ENCODE data around the gene BCL2L12. TPM values are rescaled to one million over a fixed set of nuclear protein-coding genes. Genes with fewer than 3 reads are reported as not detected.
"Not testable (repeated sequence)": the region's sequence is repeated elsewhere in the genome, so short reads cannot be mapped to it uniquely, and the experiment has no call there.

Gene BCL2L12
- total RNA-seq, 4 donors from 2014 or later: 4.7 to 6.8 (median 5.8) TPM

GRCh38 chr19:49633273-49633672, 32.5 kb upstream of the BCL2L12 start:
- H3K27ac ChIP-seq: peak overlapping the region in 2 of 4 donors; percentile 21 to 42
- peak in 1 of 2 donors; percentile 53 for TF ChIP-seq EP300 (IDR thresholded peaks at IDR 0.05)
- peaks cover 0 to 28% (median 0%) of the 10 kb centered on the region in 3 donors for H3K36me3 ChIP-seq
- H3K27me3 ChIP-seq; DNase-seq (ENCODE audit: low spot score in 2 of 2); H3K4me3 ChIP-seq; H3K9me3 ChIP-seq: not testable (repeated sequence)
- 67 to 72% methylated on average over 6 to 9 of the region's 9 CpGs for WGBS, 2 donors
- peaks cover 0 to 64% (median 20%) of the 10 kb centered on the region in 4 donors for H3K4me1 ChIP-seq

- Histone ChIP-seq H3K4me3 (no peak overlapping the region), H3K27ac (peak overlapping the region; percentile 7 to 100 (median 78)), H3K4me1 (peaks cover 0 to 60% (median 22%) of the 10 kb centered on the region in 4 donors), H3K9me3 (no peaks in the 10 kb centered on the region), H3K27me3 (no peaks in the 10 kb centered on the region), H3K36me3 (peaks cover 0 to 24% (median 0%) of the 10 kb centered on the region in 3 donors)
- WGBS, 2 donors: 49 to 50% methylated on average over 19 to 20 of the region's 24 CpGs
- TF ChIP-seq EP300 (IDR thresholded peaks at IDR 0.05): no peak
- no peak for TF ChIP-seq POLR2A (IDR thresholded peaks at IDR 0.05)
- TF ChIP-seq CTCF (IDR thresholded peaks at IDR 0.05): no peak
- DNase-seq (ENCODE audit: low spot score in 2 of 2): no peak
Observed at GRCh38 chr19:49635530-49636232, 30.1 kb upstream of the BCL2L12 start.

GRCh38 chr19:49636233-49636932, 29.4 kb upstream of the BCL2L12 start:
- Histone ChIP-seq H3K36me3 (peaks cover 0 to 24% (median 0%) of the 10 kb centered on the region in 3 donors), H3K4me1 (peaks cover 0 to 56% (median 21%) of the 10 kb centered on the region in 4 donors), H3K4me3 (no peak overlapping the region), H3K27ac (peak overlapping the region in 3 of 4 donors; percentile 56 to 100 (median 99)), H3K9me3 (no peaks in the 10 kb centered on the region), H3K27me3 (no peaks in the 10 kb centered on the region)
- WGBS, 2 donors: 68 to 69% methylated on average over 29 to 30 of the region's 30 CpGs
- TF ChIP-seq CTCF (IDR thresholded peaks at IDR 0.05): no peak
- TF ChIP-seq POLR2A (IDR thresholded peaks at IDR 0.05): no peak
- TF ChIP-seq EP300 (IDR thresholded peaks at IDR 0.05): no peak
- DNase-seq (ENCODE audit: low spot score in 2 of 2): no peak

GRCh38 chr19:49637821-49638738, 27.7 kb upstream of the BCL2L12 start:
- H3K27me3 ChIP-seq: no peaks in the 10 kb centered on the region
- no peak for TF ChIP-seq POLR2A (IDR thresholded peaks at IDR 0.05)
- peak; percentile 48 to 78 for TF ChIP-seq EP300 (IDR thresholded peaks at IDR 0.05)
- no peak for TF ChIP-seq CTCF (IDR thresholded peaks at IDR 0.05)
- H3K4me1 ChIP-seq: peaks cover 0 to 55% (median 28%) of the 10 kb centered on the region in 4 donors
- whole genome bisulfite sequencing, 2 donors: 4 to 8% methylated on average over 19 of the region's 19 CpGs
- H3K9me3 ChIP-seq: no peaks in the 10 kb centered on the region
- peak; percentile 86 to 87 for DNase-seq (ENCODE audit: low spot score in 2 of 2)
- peak overlapping the region; percentile 95 to 100 (median 99) for H3K27ac ChIP-seq
- H3K36me3 ChIP-seq: peaks cover 0 to 24% (median 0%) of the 10 kb centered on the region in 3 donors
- H3K4me3 ChIP-seq: peak overlapping the region; percentile 56 to 98 (median 61)
